ENCODE data around the gene DHX32.

The DHX32 gene

DNA sequence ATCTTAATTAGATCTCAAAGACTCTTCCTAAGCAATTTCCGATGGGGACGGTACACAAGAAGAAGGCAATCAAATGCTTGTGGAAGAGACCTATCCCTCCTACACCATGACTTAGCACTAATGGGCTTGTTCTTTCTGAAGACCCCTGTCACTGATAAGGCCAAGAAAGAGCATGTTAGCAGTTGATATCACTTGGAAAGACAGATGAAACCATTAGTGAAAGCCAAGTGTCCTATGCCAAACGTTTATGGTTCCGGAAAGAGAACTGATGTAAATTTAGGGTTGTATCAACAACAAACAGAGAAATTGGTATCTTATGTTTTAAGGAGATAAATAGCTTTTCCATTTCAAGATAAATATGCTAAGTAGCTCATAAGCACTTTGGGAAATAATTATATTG lies 64.5 kb downstream of the DHX32 start:
- Histone ChIP-seq H3K4me1 (ENCODE audit: control insufficient read depth, low read depth, low read length) (no peaks in the 10 kb centered on the region), H3K27ac (ENCODE audit: low read length) (no peak overlapping the region), H3K36me3 (ENCODE audit: control insufficient read depth, low read depth, low read length) (peaks cover 15% of the 10 kb centered on the region), H3K9me3 (ENCODE audit: control insufficient read depth, low read depth, low read length) (no peaks in the 10 kb centered on the region), H3K4me3 (ENCODE audit: low read length) (no peak overlapping the region), H3K9ac (ENCODE audit: low read length) (no peak overlapping the region), H3K27me3 (ENCODE audit: control insufficient read depth, insufficient read depth, low read length) (no peaks in the 10 kb centered on the region)

GRCh38 chr10:125815764-125816163 lies 65.3 kb downstream of the DHX32 start:
- no peak overlapping the region for H3K9ac ChIP-seq (ENCODE audit: low read length)
- H3K27ac ChIP-seq (ENCODE audit: low read length) = no peak overlapping the region
- H3K4me1 ChIP-seq (ENCODE audit: control insufficient read depth, low read depth, low read length) = no peaks in the 10 kb centered on the region
- H3K27me3 ChIP-seq (ENCODE audit: control insufficient read depth, insufficient read depth, low read length) = no peaks in the 10 kb centered on the region
- no peaks in the 10 kb centered on the region for H3K9me3 ChIP-seq (ENCODE audit: control insufficient read depth, low read depth, low read length)
- H3K4me3 ChIP-seq (ENCODE audit: low read length) = no peak overlapping the region
- peaks cover 15% of the 10 kb centered on the region for H3K36me3 ChIP-seq (ENCODE audit: control insufficient read depth, low read depth, low read length)

DNA sequence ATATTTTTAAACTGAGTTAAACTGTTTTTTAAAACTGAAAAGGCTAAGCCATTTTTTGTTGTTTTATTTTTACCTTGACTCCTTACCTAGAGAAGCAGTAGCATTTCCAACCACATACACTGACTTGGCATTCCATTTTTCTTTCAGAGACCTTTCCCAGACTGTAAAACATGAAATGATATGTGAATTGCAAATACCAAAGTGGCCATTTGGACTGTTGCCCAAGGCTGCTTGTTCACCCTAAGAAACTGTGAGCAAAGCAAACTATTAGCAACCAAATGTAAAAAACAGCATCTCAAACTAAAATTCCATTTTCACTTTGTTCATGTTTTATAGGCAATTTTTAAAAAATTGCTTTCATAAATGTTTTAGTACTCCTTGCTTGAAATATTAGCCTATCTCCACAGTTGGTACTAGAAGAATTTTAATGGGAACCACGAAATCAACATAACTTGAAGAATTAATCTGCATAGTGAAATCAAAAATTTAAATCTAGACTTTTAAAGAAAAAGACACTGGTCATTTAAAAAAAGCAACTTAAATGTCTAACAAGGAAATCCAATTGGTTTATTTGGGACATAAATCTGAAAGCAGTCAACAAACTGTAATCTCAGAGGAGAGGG lies 68.9 kb downstream of the DHX32 start:
- H3K27me3 ChIP-seq (ENCODE audit: control insufficient read depth, insufficient read depth, low read length) = no peaks in the 10 kb centered on the region
- peaks cover 15% of the 10 kb centered on the region for H3K36me3 ChIP-seq (ENCODE audit: control insufficient read depth, low read depth, low read length)
- H3K9me3 ChIP-seq (ENCODE audit: control insufficient read depth, low read depth, low read length) = no peaks in the 10 kb centered on the region
- no peaks in the 10 kb centered on the region for H3K4me1 ChIP-seq (ENCODE audit: control insufficient read depth, low read depth, low read length)
- H3K27ac ChIP-seq (ENCODE audit: low read length) = no peak overlapping the region
- H3K4me3 ChIP-seq (ENCODE audit: low read length) = no peak overlapping the region
- no peak overlapping the region for H3K9ac ChIP-seq (ENCODE audit: low read length)

DNA sequence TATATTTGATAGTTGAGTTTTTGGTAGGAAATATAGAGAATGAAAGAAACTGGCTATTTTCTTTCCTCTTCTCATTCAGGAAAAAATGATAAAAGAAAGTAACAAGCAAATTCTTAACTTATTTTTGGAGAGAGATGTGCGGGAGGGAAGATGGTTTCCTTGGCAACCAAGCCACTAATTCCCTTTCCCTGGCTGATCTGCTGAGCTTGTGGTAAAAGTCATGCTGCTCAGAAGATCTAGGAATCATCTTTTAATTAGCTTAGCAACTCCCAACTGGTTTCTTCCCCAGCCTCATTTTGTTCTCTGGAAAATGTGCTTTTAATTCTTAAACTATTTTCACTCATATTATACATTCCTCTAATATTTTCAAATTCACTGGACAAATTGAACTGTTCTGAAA lies 69.8 kb downstream of the DHX32 start:
- H3K36me3 ChIP-seq (ENCODE audit: control insufficient read depth, low read depth, low read length) = peaks cover 22% of the 10 kb centered on the region

DNA sequence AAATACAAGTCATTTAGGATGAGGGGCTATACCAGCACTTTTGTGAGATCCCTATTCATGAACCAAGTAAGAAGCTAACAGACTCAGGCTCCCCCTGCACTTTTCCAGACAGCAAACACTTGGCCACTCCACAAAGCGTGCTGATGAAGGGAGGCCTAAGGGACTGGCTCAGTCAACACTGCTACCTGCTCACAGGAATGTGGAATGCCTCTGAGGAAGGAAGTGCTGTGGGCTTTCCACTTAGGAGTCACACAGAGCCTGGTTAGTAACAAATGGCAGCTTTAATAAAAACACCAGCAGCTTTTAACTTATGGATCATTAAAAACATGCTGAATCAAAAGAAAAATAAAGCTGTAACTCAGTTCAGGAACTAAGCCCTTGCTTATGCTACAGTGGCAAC lies 73.0 kb downstream of the DHX32 start:
- Histone ChIP-seq H3K36me3 (ENCODE audit: control insufficient read depth, low read depth, low read length) (peaks cover 13% of the 10 kb centered on the region), H3K4me1 (ENCODE audit: control insufficient read depth, low read depth, low read length) (no peaks in the 10 kb centered on the region), H3K27ac (ENCODE audit: low read length) (no peak overlapping the region), H3K4me3 (ENCODE audit: low read length) (no peak overlapping the region), H3K27me3 (ENCODE audit: control insufficient read depth, insufficient read depth, low read length) (no peaks in the 10 kb centered on the region), H3K9me3 (ENCODE audit: control insufficient read depth, low read depth, low read length) (no peaks in the 10 kb centered on the region), H3K9ac (ENCODE audit: low read length) (no peak overlapping the region)

More for the DNA sequence above, 69.8 kb downstream of the DHX32 start:
- no peaks in the 10 kb centered on the region for H3K27me3 ChIP-seq (ENCODE audit: control insufficient read depth, insufficient read depth, low read length)
- no peaks in the 10 kb centered on the region for H3K9me3 ChIP-seq (ENCODE audit: control insufficient read depth, low read depth, low read length)
- H3K27ac ChIP-seq (ENCODE audit: low read length) = no peak overlapping the region
- no peak overlapping the region for H3K4me3 ChIP-seq (ENCODE audit: low read length)
- H3K4me1 ChIP-seq (ENCODE audit: control insufficient read depth, low read depth, low read length) = no peaks in the 10 kb centered on the region
- no peak overlapping the region for H3K9ac ChIP-seq (ENCODE audit: low read length)

DNA sequence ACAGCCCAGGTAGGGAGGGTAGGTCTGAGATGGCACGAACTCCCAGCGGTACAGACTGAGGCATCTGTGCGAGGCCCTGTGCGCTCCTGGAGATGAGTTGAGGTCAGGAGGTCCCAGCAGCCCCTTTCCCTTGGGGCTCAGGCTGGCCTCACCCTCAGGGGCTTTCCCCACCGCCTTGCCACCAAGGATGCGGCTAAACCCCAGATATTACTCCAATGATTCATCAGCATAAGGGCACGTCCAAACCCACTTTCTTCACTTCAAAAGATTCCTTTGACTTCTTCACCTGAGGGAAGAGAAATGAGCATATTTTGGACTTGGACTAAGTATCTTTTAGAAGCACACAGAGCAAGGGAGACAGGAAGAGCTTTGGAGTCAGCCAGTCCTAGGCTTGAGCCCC lies 78.4 kb downstream of the DHX32 start:
- Histone ChIP-seq H3K4me3 (ENCODE audit: low read length) (no peak overlapping the region), H3K36me3 (ENCODE audit: control insufficient read depth, low read depth, low read length) (peaks cover 13% of the 10 kb centered on the region), H3K4me1 (ENCODE audit: control insufficient read depth, low read depth, low read length) (no peaks in the 10 kb centered on the region), H3K9me3 (ENCODE audit: control insufficient read depth, low read depth, low read length) (no peaks in the 10 kb centered on the region), H3K27ac (ENCODE audit: low read length) (no peak overlapping the region), H3K27me3 (ENCODE audit: control insufficient read depth, insufficient read depth, low read length) (no peaks in the 10 kb centered on the region), H3K9ac (ENCODE audit: low read length) (no peak overlapping the region)

GRCh38 chr10:125802131-125802530 lies 79.0 kb downstream of the DHX32 start:
- Histone ChIP-seq H3K4me1 (ENCODE audit: control insufficient read depth, low read depth, low read length) (no peaks in the 10 kb centered on the region), H3K4me3 (ENCODE audit: low read length) (no peak overlapping the region), H3K36me3 (ENCODE audit: control insufficient read depth, low read depth, low read length) (peaks cover 13% of the 10 kb centered on the region), H3K9ac (ENCODE audit: low read length) (no peak overlapping the region), H3K9me3 (ENCODE audit: control insufficient read depth, low read depth, low read length) (no peaks in the 10 kb centered on the region), H3K27ac (ENCODE audit: low read length) (no peak overlapping the region), H3K27me3 (ENCODE audit: control insufficient read depth, insufficient read depth, low read length) (no peaks in the 10 kb centered on the region)

DNA sequence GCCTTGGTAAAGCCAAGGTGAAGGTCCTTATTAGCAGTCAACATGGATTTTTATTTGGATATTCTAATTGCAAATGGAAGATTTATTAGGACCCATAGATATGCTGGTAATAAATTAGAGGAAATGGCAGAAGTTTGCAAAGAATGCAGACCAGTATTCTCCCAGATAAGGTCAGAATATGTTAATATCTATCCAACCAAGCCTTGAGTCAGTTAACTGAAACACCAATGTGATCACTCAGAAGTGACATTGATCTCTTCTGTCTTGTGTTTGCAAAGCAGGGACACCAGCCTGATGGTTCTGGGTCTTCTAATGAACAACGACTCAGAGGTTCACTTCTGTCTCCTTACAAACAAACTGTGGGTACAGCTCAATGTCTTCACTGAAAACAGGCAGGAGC lies 79.5 kb downstream of the DHX32 start:
- no peak overlapping the region for H3K27ac ChIP-seq (ENCODE audit: low read length)
- H3K9me3 ChIP-seq (ENCODE audit: control insufficient read depth, low read depth, low read length) = no peaks in the 10 kb centered on the region
- peaks cover 9% of the 10 kb centered on the region for H3K36me3 ChIP-seq (ENCODE audit: control insufficient read depth, low read depth, low read length)
- no peaks in the 10 kb centered on the region for H3K27me3 ChIP-seq (ENCODE audit: control insufficient read depth, insufficient read depth, low read length)
- H3K4me1 ChIP-seq (ENCODE audit: control insufficient read depth, low read depth, low read length) = no peaks in the 10 kb centered on the region
- H3K4me3 ChIP-seq (ENCODE audit: low read length) = no peak overlapping the region
- no peak overlapping the region for H3K9ac ChIP-seq (ENCODE audit: low read length)

GRCh38 chr10:125799451-125800182 lies 81.5 kb downstream of the DHX32 start:
- peaks cover 10% of the 10 kb centered on the region for H3K36me3 ChIP-seq (ENCODE audit: control insufficient read depth, low read depth, low read length)
- H3K27ac ChIP-seq (ENCODE audit: low read length) = no peak overlapping the region
- H3K9me3 ChIP-seq (ENCODE audit: control insufficient read depth, low read depth, low read length) = no peaks in the 10 kb centered on the region
- no peak overlapping the region for H3K4me3 ChIP-seq (ENCODE audit: low read length)
- no peaks in the 10 kb centered on the region for H3K4me1 ChIP-seq (ENCODE audit: control insufficient read depth, low read depth, low read length)
- H3K9ac ChIP-seq (ENCODE audit: low read length) = no peak overlapping the region
- no peaks in the 10 kb centered on the region for H3K27me3 ChIP-seq (ENCODE audit: control insufficient read depth, insufficient read depth, low read length)

- Histone ChIP-seq H3K9ac (ENCODE audit: low read length) (no peak overlapping the region), H3K4me1 (ENCODE audit: control insufficient read depth, low read depth, low read length) (no peaks in the 10 kb centered on the region), H3K27ac (ENCODE audit: low read length) (no peak overlapping the region), H3K27me3 (ENCODE audit: control insufficient read depth, insufficient read depth, low read length) (no peaks in the 10 kb centered on the region), H3K9me3 (ENCODE audit: control insufficient read depth, low read depth, low read length) (no peaks in the 10 kb centered on the region), H3K4me3 (ENCODE audit: low read length) (no peak overlapping the region), H3K36me3 (ENCODE audit: control insufficient read depth, low read depth, low read length) (peaks cover 19% of the 10 kb centered on the region)
These were observed 83.0 kb downstream of the DHX32 start for GRCh38 chr10:125797994-125798662.

DNA sequence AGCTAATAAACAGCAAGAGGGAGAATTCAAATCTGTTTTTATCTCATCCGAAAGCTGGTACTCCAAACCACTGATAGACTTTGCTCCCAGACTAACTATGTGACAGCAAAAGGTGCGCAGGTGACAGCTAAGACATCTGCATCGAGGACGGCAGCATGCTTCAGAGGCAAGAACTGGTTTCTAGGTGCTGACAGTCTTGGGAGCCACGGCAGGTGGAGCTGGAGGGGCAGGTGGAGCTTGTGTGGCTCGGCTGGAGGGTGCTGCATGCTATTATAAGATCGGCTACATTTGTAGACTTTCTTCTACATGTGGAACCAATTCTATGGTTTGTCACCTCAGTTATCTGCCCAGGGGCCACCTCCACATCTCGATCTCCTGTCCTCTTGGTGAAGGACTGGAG lies 83.7 kb downstream of the DHX32 start:
- Histone ChIP-seq H3K9ac (ENCODE audit: low read length) (no peak overlapping the region), H3K27me3 (ENCODE audit: control insufficient read depth, insufficient read depth, low read length) (no peaks in the 10 kb centered on the region), H3K36me3 (ENCODE audit: control insufficient read depth, low read depth, low read length) (peaks cover 24% of the 10 kb centered on the region), H3K9me3 (ENCODE audit: control insufficient read depth, low read depth, low read length) (no peaks in the 10 kb centered on the region), H3K4me3 (ENCODE audit: low read length) (no peak overlapping the region), H3K4me1 (ENCODE audit: control insufficient read depth, low read depth, low read length) (no peaks in the 10 kb centered on the region), H3K27ac (ENCODE audit: low read length) (no peak overlapping the region)
